ENCODE results near the gene PDE10A.

The PDE10A gene

GRCh38 chr6:165451838-165452237 is 211.2 kb downstream of the PDE10A start:
- no peaks in the 10 kb centered on the region for H3K9me3 ChIP-seq
- H3K4me3 ChIP-seq, result no peak overlapping the region
- H3K36me3 ChIP-seq (replicated peaks), result no peaks in the 10 kb centered on the region
- in situ Hi-C loops (cut with MboI; ENCODE audit: low sequenced_read_pairs), result no loop called here
- no peaks in the 10 kb centered on the region for H3K27me3 ChIP-seq (ENCODE audit: low read depth)
- no peaks in the 10 kb centered on the region for H3K4me1 ChIP-seq
- DNase-seq (ENCODE audit: low spot score in 2 of 2), result no peak

GRCh38 chr6:165448210-165448609 is 214.8 kb downstream of the PDE10A start:
- H3K4me1 ChIP-seq, result no peaks in the 10 kb centered on the region
- no peaks in the 10 kb centered on the region for H3K27me3 ChIP-seq (ENCODE audit: low read depth)
- no peak for DNase-seq (ENCODE audit: low spot score in 2 of 2)
- H3K9me3 ChIP-seq, result no peaks in the 10 kb centered on the region
- H3K4me3 ChIP-seq, result no peak overlapping the region
- H3K36me3 ChIP-seq (replicated peaks), result no peaks in the 10 kb centered on the region
- in situ Hi-C loops (cut with MboI; ENCODE audit: low sequenced_read_pairs), result loop anchor here (10.0 kb wide), 1 partner anchor 407 kb away; no protein-coding TSS in a partner anchor

GRCh38 chr6:165447141-165447540 is 215.9 kb downstream of the PDE10A start:
- H3K9me3 ChIP-seq, result no peaks in the 10 kb centered on the region
- no peak for DNase-seq (ENCODE audit: low spot score in 2 of 2)
- in situ Hi-C loops (cut with MboI; ENCODE audit: low sequenced_read_pairs), result loop anchor here (10.0 kb wide), 1 partner anchor 408 kb away; no protein-coding TSS in a partner anchor
- no peaks in the 10 kb centered on the region for H3K27me3 ChIP-seq (ENCODE audit: low read depth)
- no peaks in the 10 kb centered on the region for H3K36me3 ChIP-seq (replicated peaks)
- no peak overlapping the region for H3K4me3 ChIP-seq
- no peaks in the 10 kb centered on the region for H3K4me1 ChIP-seq

- Histone ChIP-seq H3K9me3 (no peaks in the 10 kb centered on the region), H3K27me3 (ENCODE audit: low read depth) (no peaks in the 10 kb centered on the region), H3K4me3 (no peak overlapping the region), H3K36me3 (replicated peaks) (no peaks in the 10 kb centered on the region), H3K4me1 (no peaks in the 10 kb centered on the region)
- DNase-seq (ENCODE audit: low spot score in 2 of 2), result no peak
- in situ Hi-C loops (cut with MboI; ENCODE audit: low sequenced_read_pairs), result loop anchor here (10.0 kb wide), 1 partner anchor 408 kb away; no protein-coding TSS in a partner anchor
Measured at GRCh38 chr6:165446331-165446730, 216.7 kb downstream of the PDE10A start.

- DNase-seq (ENCODE audit: low spot score in 2 of 2), result no peak
- H3K9me3 ChIP-seq, result no peaks in the 10 kb centered on the region
- no peaks in the 10 kb centered on the region for H3K36me3 ChIP-seq (replicated peaks)
- in situ Hi-C loops (cut with MboI; ENCODE audit: low sequenced_read_pairs), result loop anchor here (10.0 kb wide), 1 partner anchor 411 kb away; no protein-coding TSS in a partner anchor
- no peaks in the 10 kb centered on the region for H3K4me1 ChIP-seq
- no peak overlapping the region for H3K4me3 ChIP-seq
- H3K27me3 ChIP-seq (ENCODE audit: low read depth), result no peaks in the 10 kb centered on the region
Measured at GRCh38 chr6:165443462-165443861, 219.6 kb downstream of the PDE10A start.

- no peaks in the 10 kb centered on the region for H3K27me3 ChIP-seq (ENCODE audit: low read depth)
- no peaks in the 10 kb centered on the region for H3K36me3 ChIP-seq (replicated peaks)
- in situ Hi-C loops (cut with MboI; ENCODE audit: low sequenced_read_pairs), result loop anchor here (10.0 kb wide), 1 partner anchor 414 kb away; no protein-coding TSS in a partner anchor
- H3K4me1 ChIP-seq, result no peaks in the 10 kb centered on the region
- H3K4me3 ChIP-seq, result no peak overlapping the region
- no peaks in the 10 kb centered on the region for H3K9me3 ChIP-seq
- no peak for DNase-seq (ENCODE audit: low spot score in 2 of 2)
Measured at GRCh38 chr6:165441181-165441580, 221.9 kb downstream of the PDE10A start.

GRCh38 chr6:165439928-165440554 is 223.0 kb downstream of the PDE10A start:
- DNase-seq (ENCODE audit: low spot score in 2 of 2), result peak in 1 of 2 experiments; percentile 60

GRCh38 chr6:165426892-165427291 is 236.1 kb downstream of the PDE10A start:
- H3K27me3 ChIP-seq (ENCODE audit: low read depth), result no peaks in the 10 kb centered on the region
- H3K4me1 ChIP-seq, result no peaks in the 10 kb centered on the region
- in situ Hi-C loops (cut with MboI; ENCODE audit: low sequenced_read_pairs), result no loop called here
- no peak for DNase-seq (ENCODE audit: low spot score in 2 of 2)
- no peak overlapping the region for H3K4me3 ChIP-seq
- H3K9me3 ChIP-seq, result no peaks in the 10 kb centered on the region
- no peaks in the 10 kb centered on the region for H3K36me3 ChIP-seq (replicated peaks)

More at GRCh38 chr6:165439928-165440554, 223.0 kb downstream of the PDE10A start:
- H3K4me1 ChIP-seq, result no peaks in the 10 kb centered on the region
- no peaks in the 10 kb centered on the region for H3K36me3 ChIP-seq (replicated peaks)
- no peaks in the 10 kb centered on the region for H3K9me3 ChIP-seq
- in situ Hi-C loops (cut with MboI; ENCODE audit: low sequenced_read_pairs), result loop anchor here (10.0 kb wide), 1 partner anchor 415 kb away; no protein-coding TSS in a partner anchor
- H3K27me3 ChIP-seq (ENCODE audit: low read depth), result no peaks in the 10 kb centered on the region
- H3K4me3 ChIP-seq, result no peak overlapping the region

GRCh38 chr6:165422192-165422591 is 240.8 kb downstream of the PDE10A start:
- H3K9me3 ChIP-seq, result no peaks in the 10 kb centered on the region
- in situ Hi-C loops (cut with MboI; ENCODE audit: low sequenced_read_pairs), result no loop called here
- H3K27me3 ChIP-seq (ENCODE audit: low read depth), result no peaks in the 10 kb centered on the region
- H3K4me1 ChIP-seq, result no peaks in the 10 kb centered on the region
- no peak overlapping the region for H3K4me3 ChIP-seq
- DNase-seq (ENCODE audit: low spot score in 2 of 2), result no peak
- no peaks in the 10 kb centered on the region for H3K36me3 ChIP-seq (replicated peaks)

- no peak overlapping the region for H3K4me3 ChIP-seq
- no peaks in the 10 kb centered on the region for H3K27me3 ChIP-seq (ENCODE audit: low read depth)
- peaks cover 8% of the 10 kb centered on the region for H3K4me1 ChIP-seq
- in situ Hi-C loops (cut with MboI; ENCODE audit: low sequenced_read_pairs), result no loop called here
- H3K36me3 ChIP-seq (replicated peaks), result no peaks in the 10 kb centered on the region
- H3K9me3 ChIP-seq, result no peaks in the 10 kb centered on the region
- no peak for DNase-seq (ENCODE audit: low spot score in 2 of 2)
Measured at GRCh38 chr6:165417278-165417865, 245.7 kb downstream of the PDE10A start.

- Histone ChIP-seq H3K9me3 (no peaks in the 10 kb centered on the region), H3K4me3 (no peak overlapping the region), H3K36me3 (replicated peaks) (no peaks in the 10 kb centered on the region), H3K27me3 (ENCODE audit: low read depth) (no peaks in the 10 kb centered on the region), H3K4me1 (no peaks in the 10 kb centered on the region)
- in situ Hi-C loops (cut with MboI; ENCODE audit: low sequenced_read_pairs), result no loop called here
- no peak for DNase-seq (ENCODE audit: low spot score in 2 of 2)
Measured at GRCh38 chr6:165404697-165405096, 258.3 kb downstream of the PDE10A start.

- no peak for DNase-seq (ENCODE audit: low spot score in 2 of 2)
- Histone ChIP-seq H3K4me3 (no peak overlapping the region), H3K4me1 (no peaks in the 10 kb centered on the region), H3K27me3 (ENCODE audit: low read depth) (no peaks in the 10 kb centered on the region), H3K36me3 (replicated peaks) (no peaks in the 10 kb centered on the region), H3K9me3 (no peaks in the 10 kb centered on the region)
- in situ Hi-C loops (cut with MboI; ENCODE audit: low sequenced_read_pairs), result no loop called here
Measured at GRCh38 chr6:165404296-165404695, 258.7 kb downstream of the PDE10A start.

GRCh38 chr6:165403006-165403595 is 259.9 kb downstream of the PDE10A start:
- H3K36me3 ChIP-seq (replicated peaks), result no peaks in the 10 kb centered on the region
- in situ Hi-C loops (cut with MboI; ENCODE audit: low sequenced_read_pairs), result no loop called here
- H3K4me3 ChIP-seq, result no peak overlapping the region
- no peaks in the 10 kb centered on the region for H3K27me3 ChIP-seq (ENCODE audit: low read depth)
- H3K4me1 ChIP-seq, result no peaks in the 10 kb centered on the region
- DNase-seq (ENCODE audit: low spot score in 2 of 2), result no peak
- H3K9me3 ChIP-seq, result no peaks in the 10 kb centered on the region

GRCh38 chr6:165401092-165401491 is 261.9 kb downstream of the PDE10A start:
- H3K4me3 ChIP-seq, result no peak overlapping the region
- H3K27me3 ChIP-seq (ENCODE audit: low read depth), result no peaks in the 10 kb centered on the region
- H3K4me1 ChIP-seq, result no peaks in the 10 kb centered on the region
- no peaks in the 10 kb centered on the region for H3K36me3 ChIP-seq (replicated peaks)
- in situ Hi-C loops (cut with MboI; ENCODE audit: low sequenced_read_pairs), result no loop called here
- no peak for DNase-seq (ENCODE audit: low spot score in 2 of 2)
- no peaks in the 10 kb centered on the region for H3K9me3 ChIP-seq

All from HAP-1 (cell line).